SK-N-SH (cell line): ENCODE results near the gene SLC6A20. TPM values are rescaled to one million over a fixed set of nuclear protein-coding genes. Genes with fewer than 3 reads are reported as not detected.

Source experiments
- CTCF ChIA-PET: fragments of 300-600, 350-600 bp; formaldehyde crosslinking; extraction: SDS; loops from one replicate; lab custom pipeline; 2021; lab: Yijun Ruan, JAX
- POLR2A ChIA-PET: fragments of 350-600 bp; sonication (Branson Sonifier 250); formaldehyde crosslinking; extraction: SDS; loops from one replicate; lab custom pipeline; 2020; ENCODE audit warnings: antibody characterized with exemption, inconsistent platforms; lab: Yijun Ruan, JAX
- DNase-seq: peaks from one replicate; pipeline ENCODE4 v3.0.0; 2012
- H2AFZ ChIP-seq: fragments of 200-600 bp; sonication (generic); 2 replicates; pipeline ENCODE4 v1.8.1; 2016; ENCODE audit warnings: antibody characterized with exemption, mild to moderate bottlenecking, low read depth
- H3F3A ChIP-seq: fragments of 200-600 bp; sonication (generic); replicated peaks from 2 replicates; pipeline ENCODE3; 2016; ENCODE audit warnings: antibody characterized with exemption, mild to moderate bottlenecking; ENCODE audit not compliant: insufficient read depth
- H3K27ac ChIP-seq, 2 experiments: fragments of 200-500 bp in 1 of 2; fragments of 200-600 bp in 1 of 2; sonication (Bioruptor generic) in 1 of 2; sonication (generic), shearing (Covaris generic) in 1 of 2; 2 replicates each; pipeline versions ENCODE4 v1.5.1 to v1.6.1; 2014 to 2016; ENCODE audit warnings: low read depth in 2 of 2, inconsistent platforms in 1 of 2, low read length in 1 of 2, mild to moderate bottlenecking in 1 of 2, mixed read lengths in 1 of 2
- H3K27me3 ChIP-seq: fragments of 200-600 bp; sonication (generic), shearing (Covaris generic); 2 replicates; pipeline ENCODE4 v1.6.1; 2016; ENCODE audit warnings: mixed run types; ENCODE audit not compliant: insufficient read depth
- H3K36me3 ChIP-seq, 2 experiments: fragments of 200-500 bp in 1 of 2; fragments of 200-600 bp in 1 of 2; sonication (Bioruptor generic) in 1 of 2; sonication (generic) in 1 of 2; replicated peaks in 1 of 2; 2 replicates each; pipeline versions ENCODE3 to v1.5.1; 2014 to 2016; ENCODE audit warnings: low read length in 1 of 2, mild to moderate bottlenecking in 1 of 2; ENCODE audit not compliant: insufficient read depth in 2 of 2, control insufficient read depth in 1 of 2
- H3K4me1 ChIP-seq, 2 experiments: fragments of 200-500 bp in 1 of 2; fragments of 200-600 bp in 1 of 2; sonication (Bioruptor generic) in 1 of 2; sonication (generic), shearing (Covaris generic) in 1 of 2; 2 replicates each; pipeline versions ENCODE4 v1.5.1 to v1.6.1; 2014 to 2016; ENCODE audit warnings: low read depth in 1 of 2, low read length in 1 of 2, mixed run types in 1 of 2; ENCODE audit not compliant: insufficient read depth in 2 of 2, control insufficient read depth in 1 of 2
- H3K4me2 ChIP-seq: fragments of 200-600 bp; sonication (generic), shearing (Covaris generic); 2 replicates; pipeline ENCODE4 v1.6.1; 2017; ENCODE audit warnings: mixed run types
- H3K4me3 ChIP-seq, 2 experiments: fragments of 200-500 bp in 1 of 2; fragments of 200-600 bp in 1 of 2; sonication (Bioruptor generic) in 1 of 2; sonication (generic), shearing (Covaris generic) in 1 of 2; 2 replicates each; pipeline versions ENCODE4 v1.5.1 to v1.8.1; 2014 to 2016; ENCODE audit warnings: low read depth in 2 of 2, inconsistent platforms in 1 of 2, low read length in 1 of 2, mild to moderate bottlenecking in 1 of 2, mixed read lengths in 1 of 2, moderate library complexity in 1 of 2
- H3K79me2 ChIP-seq: fragments of 200-600 bp; sonication (generic); 2 replicates; pipeline ENCODE4 v1.8.1; 2017; ENCODE audit warnings: mild to moderate bottlenecking; ENCODE audit not compliant: insufficient read depth
- H3K9ac ChIP-seq: fragments of 200-600 bp; sonication (generic); 2 replicates; pipeline ENCODE4 v1.6.1; 2017; ENCODE audit warnings: mixed run types
- H3K9me2 ChIP-seq: fragments of 200-600 bp; sonication (generic); 2 replicates; pipeline ENCODE4 v1.6.1; 2017; ENCODE audit warnings: mixed run types
- H3K9me3 ChIP-seq: fragments of 200-600 bp; sonication (generic); 2 replicates; pipeline ENCODE4 v1.6.1; 2017; ENCODE audit warnings: mixed run types, mild to moderate bottlenecking, moderate library complexity
- H4K20me1 ChIP-seq: fragments of 200-600 bp; sonication (generic); 2 replicates; pipeline ENCODE4 v1.6.1; 2017; ENCODE audit warnings: mild to moderate bottlenecking, mixed run types; ENCODE audit not compliant: insufficient read depth
- CHD2 ChIP-seq: fragments of 150-350 bp; IDR thresholded peaks from 2 replicates; pipeline ENCODE4 v1.6.1; 2018; ENCODE audit warnings: low read length; ENCODE audit not compliant: partially characterized antibody
- EP300 ChIP-seq, 2 experiments: IDR thresholded peaks; 2 replicates each; pipeline versions ENCODE4 v1.4.0 to v1.6.1; 2012; ENCODE audit warnings: borderline replicate concordance in 1 of 2, low read depth in 1 of 2, low read length in 1 of 2
- EZH2phosphoT487 ChIP-seq: fragments of 200-600 bp; sonication (generic); IDR thresholded peaks from 2 replicates; pipeline ENCODE4 v1.6.1; 2017; ENCODE audit warnings: low read depth, mixed run types, mild to moderate bottlenecking, antibody characterized with exemption, moderate library complexity, borderline replicate concordance
- MEF2A ChIP-seq: IDR thresholded peaks from 2 replicates; pipeline ENCODE4 v1.4.0; 2012; ENCODE audit warnings: low read depth, borderline replicate concordance
- NRF1 ChIP-seq: IDR thresholded peaks from 2 replicates; pipeline ENCODE4 v1.6.1; 2012; ENCODE audit warnings: low read depth, mild to moderate bottlenecking, low read length
- POLR2AphosphoS5 ChIP-seq: IDR thresholded peaks from 2 replicates; pipeline ENCODE4 v1.6.1; 2012; ENCODE audit warnings: low read depth, low read length
- RCOR1 ChIP-seq: fragments of 150-350 bp; IDR thresholded peaks from 2 replicates; pipeline ENCODE4 v1.6.1; 2017; ENCODE audit warnings: antibody characterized with exemption, low read length
- SMC3 ChIP-seq: IDR thresholded peaks from 2 replicates; pipeline ENCODE4 v1.6.1; 2012; ENCODE audit warnings: low read depth, low read length, improper control_type of control experiment
- TCF12 ChIP-seq: IDR thresholded peaks from 2 replicates; pipeline ENCODE4 v1.4.0; 2012
- TEAD4 ChIP-seq: IDR thresholded peaks from 2 replicates; pipeline ENCODE4 v1.4.0; 2012; ENCODE audit warnings: mild to moderate bottlenecking, borderline replicate concordance; ENCODE audit not compliant: insufficient read depth
- ZBTB33 ChIP-seq: IDR thresholded peaks from 2 replicates; pipeline ENCODE4 v1.4.0; 2012; ENCODE audit warnings: low read depth, borderline replicate concordance
- WGBS: methylation state at CpG from one replicate; pipeline ENCODE4 v1.1.6; 2017; ENCODE audit warnings: low lambda C conversion rate; 5-methylcytosine and 5-hydroxymethylcytosine counted together
- polyA plus RNA-seq, 3 experiments: library from polyadenylated mRNA; depleted of rRNA; stranded (reverse); fragments of >200 nt; gene quantifications; 2 replicates each; pipeline ENCODE4 v1.2.3, GENCODE V29; 2012

Gene SLC6A20
- polyA plus RNA-seq, 1 of the 3 experiments (the other 2 are of a cell fraction), result not detected

- H3K27ac ChIP-seq, result no peak overlapping the region
- no peaks in the 10 kb centered on the region for H3K79me2 ChIP-seq
- H3F3A ChIP-seq, result no peaks in the 10 kb centered on the region
- peaks cover 37 to 56% of the 10 kb centered on the region in 2 experiments for H3K36me3 ChIP-seq
- ChIA-PET CTCF (interaction anchor here (0.6 to 1.1 kb wide), 2 partner anchors 14 to 22 kb away, joined by 3 to 5 read pairs; no protein-coding TSS in a partner anchor), POLR2A (no interaction called here)
- H4K20me1 ChIP-seq, result no peaks in the 10 kb centered on the region
- H3K9me2 ChIP-seq, result no peaks in the 10 kb centered on the region
- DNase-seq, result no peak
- no peak overlapping the region for H2AFZ ChIP-seq
- no peak overlapping the region for H3K9ac ChIP-seq
- H3K4me2 ChIP-seq, result no peak overlapping the region
- H3K4me1 ChIP-seq, result no peaks in the 10 kb centered on the region
- TF ChIP-seq POLR2AphosphoS5, result no peak
- TF ChIP-seq ZBTB33, result no peak
- TF ChIP-seq SMC3, result no peak
- TF ChIP-seq TEAD4, result no peak
- TF ChIP-seq RCOR1, result no peak
- 99% methylated on average over 15 of the region's 32 CpGs for WGBS
- H3K27me3 ChIP-seq, result no peaks in the 10 kb centered on the region
- H3K4me3 ChIP-seq, result no peak overlapping the region
- H3K9me3 ChIP-seq, result no peaks in the 10 kb centered on the region
Observed at GRCh38 chr3:45746165-45746776, 50.1 kb downstream of the SLC6A20 start.

GRCh38 chr3:45742461-45743089 lies 53.8 kb downstream of the SLC6A20 start:
- no peaks in the 10 kb centered on the region for H3K79me2 ChIP-seq
- ChIA-PET POLR2A (no interaction called here), CTCF (interaction anchor here (0.7 to 1.5 kb wide), 4 partner anchors 19 to 180 kb away, joined by 3 to 5 read pairs (median 4); no protein-coding TSS in a partner anchor)
- no peak overlapping the region for H3K9ac ChIP-seq
- no peaks in the 10 kb centered on the region for H3F3A ChIP-seq
- H3K4me1 ChIP-seq, result no peaks in the 10 kb centered on the region
- TF ChIP-seq MEF2A (no peak), EZH2phosphoT487 (no peak), NRF1 (no peak), CHD2 (no peak), TCF12 (no peak), EP300 (IDR thresholded peaks at IDR 0.05; ENCODE audit: borderline replicate concordance in 1 of 2, low read depth in 1 of 2, low read length in 1 of 2) (no peak)
- no peaks in the 10 kb centered on the region for H3K27me3 ChIP-seq
- no peak overlapping the region for H3K27ac ChIP-seq
- no peak overlapping the region for H2AFZ ChIP-seq
- 95% methylated on average over 4 of the region's 4 CpGs for WGBS
- peaks cover 70 to 87% of the 10 kb centered on the region in 2 experiments for H3K36me3 ChIP-seq
- H3K4me2 ChIP-seq, result no peak overlapping the region
- no peaks in the 10 kb centered on the region for H4K20me1 ChIP-seq
- H3K4me3 ChIP-seq, result no peak overlapping the region
- no peak for DNase-seq
- no peaks in the 10 kb centered on the region for H3K9me3 ChIP-seq
- H3K9me2 ChIP-seq, result no peaks in the 10 kb centered on the region
